Glutamatergic neuron (in vitro differentiated cells): ENCODE results near the gene ATP5F1A. TPM values are rescaled to one million over a fixed set of nuclear protein-coding genes. Genes with fewer than 3 reads are reported as not detected.
"Not testable (repeated sequence)": the region's sequence is repeated elsewhere in the genome, so short reads cannot be mapped to it uniquely, and the experiment has no call there.

ENCODE experiments used
- DNase-seq: peaks from one replicate; pipeline ENCODE4 v3.0.0; 2022
- H3K27ac Mint-ChIP-seq: one replicate; pipeline ENCODE4 v1.8.0; 2020; ENCODE audit warnings: mild to moderate bottlenecking, mixed read lengths, inconsistent platforms; ENCODE audit not compliant: unreplicated experiment
- H3K27me3 Mint-ChIP-seq: one replicate; pipeline ENCODE4 v1.8.0; 2020; ENCODE audit warnings: mild to moderate bottlenecking, moderate library complexity, mixed read lengths, inconsistent platforms; ENCODE audit not compliant: unreplicated experiment
- H3K36me3 Mint-ChIP-seq: one replicate; pipeline ENCODE4 v1.8.0; 2020; ENCODE audit warnings: mild to moderate bottlenecking, mixed read lengths, inconsistent platforms; ENCODE audit not compliant: unreplicated experiment
- H3K4me1 Mint-ChIP-seq: one replicate; pipeline ENCODE4 v1.8.0; 2020; ENCODE audit warnings: mild to moderate bottlenecking, low read depth, mixed read lengths, inconsistent platforms; ENCODE audit not compliant: unreplicated experiment
- H3K4me3 Mint-ChIP-seq: one replicate; pipeline ENCODE4 v1.8.0; 2020; ENCODE audit warnings: mild to moderate bottlenecking, mixed read lengths, inconsistent platforms; ENCODE audit not compliant: unreplicated experiment
- H3K9me3 Mint-ChIP-seq: one replicate; pipeline ENCODE4 v1.8.0; 2020; ENCODE audit warnings: mild to moderate bottlenecking, moderate library complexity, mixed read lengths, inconsistent platforms; ENCODE audit not compliant: unreplicated experiment
- CTCF ChIP-seq: fragments of 200-600 bp; sonication (generic); IDR thresholded peaks from one replicate; pipeline ENCODE4 v1.5.0; 2021; ENCODE audit not compliant: partially characterized antibody, unreplicated experiment
- total RNA-seq: library from RNA; stranded (reverse); fragmentation: NEBNext Ultra II Directional; extraction: Animal tissue kit (Norgen Biotek cat#: 25700); gene quantifications from one replicate; pipeline ENCODE4 v1.2.1, GENCODE V29; 2021; ENCODE audit not compliant: unreplicated experiment

The ATP5F1A gene
- total RNA-seq, 1 donor from 2014 or later, result 511 TPM

- Mint-ChIP-seq H3K4me1 (peaks cover 7% of the 10 kb centered on the region), H3K27ac (no peak overlapping the region), H3K36me3 (no peaks in the 10 kb centered on the region), H3K4me3 (no peak overlapping the region), H3K9me3 (no peaks in the 10 kb centered on the region), H3K27me3 (no peaks in the 10 kb centered on the region)
- DNase-seq, result no peak
- TF ChIP-seq CTCF, result no peak
These were observed 35.4 kb upstream of the ATP5F1A start for GRCh38 chr18:46133534-46133933.

- not testable (repeated sequence) for H3K36me3 Mint-ChIP-seq, H3K4me3 Mint-ChIP-seq, H3K27ac Mint-ChIP-seq, H3K9me3 Mint-ChIP-seq, DNase-seq, H3K4me1 Mint-ChIP-seq, H3K27me3 Mint-ChIP-seq
These were observed 32.5 kb upstream of the ATP5F1A start for GRCh38 chr18:46130549-46130948.

- no peaks in the 10 kb centered on the region for H3K27me3 Mint-ChIP-seq
- no peaks in the 10 kb centered on the region for H3K36me3 Mint-ChIP-seq
- H3K9me3 Mint-ChIP-seq, result no peaks in the 10 kb centered on the region
- no peak for DNase-seq
- TF ChIP-seq CTCF, result no peak
- H3K4me1 Mint-ChIP-seq, result peaks cover 3% of the 10 kb centered on the region
- no peak overlapping the region for H3K27ac Mint-ChIP-seq
- H3K4me3 Mint-ChIP-seq, result no peak overlapping the region
These were observed 32.0 kb upstream of the ATP5F1A start for GRCh38 chr18:46130061-46130460.

GRCh38 chr18:46126625-46127024 lies 28.5 kb upstream of the ATP5F1A start:
- not testable (repeated sequence) for H3K4me3 Mint-ChIP-seq, DNase-seq, H3K4me1 Mint-ChIP-seq, H3K9me3 Mint-ChIP-seq, H3K27ac Mint-ChIP-seq, H3K36me3 Mint-ChIP-seq, H3K27me3 Mint-ChIP-seq

GRCh38 chr18:46113751-46114150 lies 15.7 kb upstream of the ATP5F1A start:
- TF ChIP-seq CTCF, result no peak
- no peaks in the 10 kb centered on the region for H3K4me1 Mint-ChIP-seq
- no peak overlapping the region for H3K27ac Mint-ChIP-seq
- peaks cover 3% of the 10 kb centered on the region for H3K9me3 Mint-ChIP-seq
- peaks cover 12% of the 10 kb centered on the region for H3K36me3 Mint-ChIP-seq
- no peak overlapping the region for H3K4me3 Mint-ChIP-seq
- no peak for DNase-seq
- H3K27me3 Mint-ChIP-seq, result peaks cover 3% of the 10 kb centered on the region

GRCh38 chr18:46110406-46110805 lies 12.3 kb upstream of the ATP5F1A start:
- DNase-seq, result no peak
- H3K27me3 Mint-ChIP-seq, result peaks cover 3% of the 10 kb centered on the region
- no peaks in the 10 kb centered on the region for H3K4me1 Mint-ChIP-seq
- peaks cover 12% of the 10 kb centered on the region for H3K36me3 Mint-ChIP-seq
- H3K27ac Mint-ChIP-seq, result no peak overlapping the region
- no peak overlapping the region for H3K4me3 Mint-ChIP-seq
- peaks cover 3% of the 10 kb centered on the region for H3K9me3 Mint-ChIP-seq
- no peak for TF ChIP-seq CTCF
